ENCODE measurements around the gene BRIP1.

GRCh38 chr17:61658183-61658582 lies 205.1 kb downstream of the BRIP1 start:
- TF ChIP-seq CTCF (IDR thresholded peaks at IDR 0.05 in 8 of 11, conservative IDR thresholded peaks at IDR 0.05 in 3 of 11), result no peak
- TF ChIP-seq POLR2A (IDR thresholded peaks at IDR 0.05), result no peak
- no peak for TF ChIP-seq POLR2AphosphoS5 (IDR thresholded peaks at IDR 0.05)
